Measurements from ENCODE around the gene ARHGEF25. TPM values are rescaled to one million over a fixed set of nuclear protein-coding genes. Genes with fewer than 3 reads are reported as not detected.
A peak's percentile ranks its signal among the peaks of the same experiment; 100 is the strongest.

The ARHGEF25 gene
- total RNA-seq, result 100 to 1,000 TPM in 3 of 4 donors, 10 to 100 TPM in 1; 99.4 to 140 (median 113) TPM
- 10 to 100 TPM in 2 of 3 donors, 1 to 10 TPM in 1; 5.8 to 22.8 (median 18.2) TPM for polyA plus RNA-seq

DNA sequence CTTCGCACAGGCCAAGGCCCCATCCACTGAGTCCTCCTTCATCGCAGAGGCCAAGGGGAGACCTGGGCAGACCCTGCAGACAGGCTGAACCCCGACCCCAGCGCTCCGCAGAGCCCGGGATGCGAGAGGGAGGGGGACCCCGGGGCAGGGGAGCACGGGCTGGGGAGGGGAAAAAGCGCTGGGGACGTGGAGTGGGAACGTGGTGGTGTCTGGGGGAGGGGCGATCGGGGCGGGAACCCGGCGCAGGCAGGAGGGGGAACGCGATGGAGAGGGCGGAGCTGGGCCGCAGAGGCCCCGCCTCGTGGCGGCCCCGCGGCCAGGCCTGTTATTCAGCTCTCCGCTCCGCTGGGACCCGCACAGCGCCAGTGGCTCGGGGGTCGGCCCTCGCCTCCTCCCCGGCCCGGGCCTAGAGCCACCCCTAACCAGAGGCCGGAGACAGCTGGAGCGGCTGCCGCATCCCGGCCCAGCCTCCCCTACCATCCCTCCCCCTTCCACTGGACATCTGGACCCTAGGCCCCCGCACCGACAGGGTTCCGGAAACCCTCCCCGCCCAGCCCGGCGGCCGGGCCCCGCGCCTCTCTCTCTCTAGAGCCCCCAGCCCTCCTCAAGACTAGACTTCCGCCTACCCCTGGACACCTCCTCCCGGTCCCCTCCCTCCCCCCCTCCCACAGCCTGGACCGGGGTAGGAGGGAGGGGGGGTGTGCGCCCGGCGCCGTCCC, at the start of gene ARHGEF25:
Gene ARHGEF25, plus strand, starts transcription at position 328 of the 719 bp plus-strand sequence. CDS start 460 bp downstream, outside the sequence.
- peaks cover 0 to 76% (median 67%) of the 10 kb centered on the region in 4 donors for H3K4me1 ChIP-seq
- DNase-seq, result peak; percentile 93
- TF ChIP-seq POLR2AphosphoS5 (IDR thresholded peaks at IDR 0.05) (peak in 3 of 4 donors; percentile 75 to 92 (median 85)), POLR2A (IDR thresholded peaks at IDR 0.05) (peak; percentile 63 to 64), EP300 (IDR thresholded peaks at IDR 0.05) (no peak)
- intact Hi-C loops (cut with DNase I), result loop anchor here (2.0 to 5.0 kb wide), 2 partner anchors 89 to 524 kb away; partner anchors contain the start of genes DDIT3 and MBD6
- H3K36me3 ChIP-seq, result peaks cover 13 to 50% (median 33%) of the 10 kb centered on the region in 4 donors
- WGBS, 2 donors, result 1 to 2% methylated on average over 55 of the region's 55 CpGs
- peak within 1 kb of the TSS; percentile 96 to 97 (median 96) for H3K27ac ChIP-seq
- no peaks in the 10 kb centered on the region for H3K27me3 ChIP-seq
- H3K9me3 ChIP-seq, result no peaks in the 10 kb centered on the region
- peak within 1 kb of the TSS; percentile 67 to 95 (median 86) for H3K4me3 ChIP-seq

DNA sequence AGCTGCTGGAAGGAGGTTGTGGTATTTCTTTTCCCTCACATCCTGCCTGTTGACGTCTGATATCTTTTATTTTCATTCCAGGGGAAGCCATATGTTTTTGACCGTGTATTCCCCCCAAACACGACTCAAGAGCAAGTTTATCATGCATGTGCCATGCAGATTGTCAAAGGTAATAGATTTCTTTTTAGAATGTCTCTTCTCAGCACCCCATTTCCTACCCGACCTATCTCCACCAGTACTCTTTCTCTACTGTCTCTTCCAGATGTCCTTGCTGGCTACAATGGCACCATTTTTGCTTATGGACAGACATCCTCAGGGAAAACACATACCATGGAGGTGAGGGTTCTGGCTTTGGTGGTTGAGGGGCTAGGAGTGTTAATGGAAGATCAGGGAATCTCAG, 47.9 kb upstream of the ARHGEF25 start:
- Histone ChIP-seq H3K4me1 (no peaks in the 10 kb centered on the region), H3K27me3 (peaks cover 0 to 3% (median 0%) of the 10 kb centered on the region in 3 donors), H3K36me3 (peaks cover 0 to 5% (median 0%) of the 10 kb centered on the region in 4 donors), H3K4me3 (no peak overlapping the region), H3K27ac (no peak overlapping the region), H3K9me3 (no peaks in the 10 kb centered on the region)
- 40 to 56% methylated on average over 4 of the region's 4 CpGs for WGBS, 2 donors
- intact Hi-C loops (cut with DNase I), result no loop called here
- TF ChIP-seq POLR2A (IDR thresholded peaks at IDR 0.05), result no peak
- no peak for TF ChIP-seq CTCF (IDR thresholded peaks at IDR 0.05)
- no peak for DNase-seq

DNA sequence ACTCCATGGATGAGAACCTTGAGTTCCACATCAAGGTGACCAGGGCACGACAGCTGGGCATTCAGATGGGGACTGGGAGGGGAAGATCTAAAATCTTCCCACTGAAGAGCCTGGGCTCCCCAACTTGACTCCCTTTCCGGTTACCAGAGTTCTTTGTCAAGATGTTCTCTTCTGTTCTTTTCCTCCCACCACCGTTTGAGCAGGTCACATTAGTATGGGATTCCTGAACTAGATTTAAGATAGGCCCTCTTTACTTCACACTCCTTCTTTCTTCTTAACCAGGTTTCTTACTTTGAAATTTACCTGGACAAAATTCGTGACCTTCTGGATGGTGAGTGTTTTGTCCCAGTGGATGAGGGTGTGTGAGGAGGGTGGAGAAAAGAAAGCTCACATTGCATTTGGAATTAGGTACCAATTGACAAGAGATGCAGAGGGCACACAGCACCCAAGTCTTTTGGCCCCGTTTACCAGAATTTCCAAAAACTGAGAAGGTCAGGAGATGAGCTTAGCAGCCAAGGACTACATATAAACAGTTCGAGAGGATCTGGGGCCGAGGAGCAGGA, 47.0 kb upstream of the ARHGEF25 start:
- intact Hi-C loops (cut with DNase I), result no loop called here
- TF ChIP-seq CTCF (IDR thresholded peaks at IDR 0.05) (no peak), EP300 (IDR thresholded peaks at IDR 0.05) (no peak), POLR2AphosphoS5 (IDR thresholded peaks at IDR 0.05) (no peak), POLR2A (IDR thresholded peaks at IDR 0.05) (no peak)

GRCh38 chr12:57568838-57569237, 42.4 kb upstream of the ARHGEF25 start:
- intact Hi-C loops (cut with DNase I), result no loop called here
- H3K4me1 ChIP-seq, result no peaks in the 10 kb centered on the region
- WGBS, 2 donors, result 72 to 79% methylated on average over 6 of the region's 6 CpGs

More for the DNA sequence above, 47.0 kb upstream of the ARHGEF25 start:
- H3K9me3 ChIP-seq, result no peaks in the 10 kb centered on the region
- DNase-seq, result no peak
- peaks cover 0 to 3% (median 0%) of the 10 kb centered on the region in 3 donors for H3K27me3 ChIP-seq
- H3K36me3 ChIP-seq, result peaks cover 0 to 5% (median 0%) of the 10 kb centered on the region in 4 donors
- 81 to 84% methylated on average over 7 of the region's 7 CpGs for WGBS, 2 donors
- H3K4me3 ChIP-seq, result no peak overlapping the region
- no peaks in the 10 kb centered on the region for H3K4me1 ChIP-seq
- no peak overlapping the region for H3K27ac ChIP-seq

More at GRCh38 chr12:57568838-57569237, 42.4 kb upstream of the ARHGEF25 start:
- Histone ChIP-seq H3K4me3 (no peak overlapping the region), H3K9me3 (no peaks in the 10 kb centered on the region), H3K36me3 (peaks cover 0 to 4% (median 0%) of the 10 kb centered on the region in 4 donors), H3K27ac (no peak overlapping the region), H3K27me3 (peaks cover 0 to 3% (median 0%) of the 10 kb centered on the region in 3 donors)
- no peak for DNase-seq
- no peak for TF ChIP-seq CTCF (IDR thresholded peaks at IDR 0.05)
- TF ChIP-seq POLR2A (IDR thresholded peaks at IDR 0.05), result no peak
- TF ChIP-seq POLR2AphosphoS5 (IDR thresholded peaks at IDR 0.05), result no peak
- TF ChIP-seq EP300 (IDR thresholded peaks at IDR 0.05), result no peak

Data from sigmoid colon (tissue), 7 donors.